GM18526 (cell line): ENCODE results near the gene ASB18.

Experiments used
- POLR2A ChIP-seq: IDR thresholded peaks from 3 replicates; pipeline ENCODE4 v1.6.1; 2011; ENCODE audit not compliant: insufficient read length; ENCODE audit errors: extremely low read depth

ASB18 gene

GRCh38 chr2:236168110-236169080 lies 95.8 kb downstream of the ASB18 start, which contains the start of gene GBX2:
Gene GBX2 (minus strand): TSS chr2:236168386. CDS start chr2:236167971, 415 bp downstream.
- no peak for TF ChIP-seq POLR2A

- TF ChIP-seq POLR2A: no peak
Measured at GRCh38 chr2:236167297-236168109, 96.7 kb downstream of the ASB18 start.

- no peak for TF ChIP-seq POLR2A
Measured at GRCh38 chr2:236166796-236167296, 97.4 kb downstream of the ASB18 start.

DNA sequence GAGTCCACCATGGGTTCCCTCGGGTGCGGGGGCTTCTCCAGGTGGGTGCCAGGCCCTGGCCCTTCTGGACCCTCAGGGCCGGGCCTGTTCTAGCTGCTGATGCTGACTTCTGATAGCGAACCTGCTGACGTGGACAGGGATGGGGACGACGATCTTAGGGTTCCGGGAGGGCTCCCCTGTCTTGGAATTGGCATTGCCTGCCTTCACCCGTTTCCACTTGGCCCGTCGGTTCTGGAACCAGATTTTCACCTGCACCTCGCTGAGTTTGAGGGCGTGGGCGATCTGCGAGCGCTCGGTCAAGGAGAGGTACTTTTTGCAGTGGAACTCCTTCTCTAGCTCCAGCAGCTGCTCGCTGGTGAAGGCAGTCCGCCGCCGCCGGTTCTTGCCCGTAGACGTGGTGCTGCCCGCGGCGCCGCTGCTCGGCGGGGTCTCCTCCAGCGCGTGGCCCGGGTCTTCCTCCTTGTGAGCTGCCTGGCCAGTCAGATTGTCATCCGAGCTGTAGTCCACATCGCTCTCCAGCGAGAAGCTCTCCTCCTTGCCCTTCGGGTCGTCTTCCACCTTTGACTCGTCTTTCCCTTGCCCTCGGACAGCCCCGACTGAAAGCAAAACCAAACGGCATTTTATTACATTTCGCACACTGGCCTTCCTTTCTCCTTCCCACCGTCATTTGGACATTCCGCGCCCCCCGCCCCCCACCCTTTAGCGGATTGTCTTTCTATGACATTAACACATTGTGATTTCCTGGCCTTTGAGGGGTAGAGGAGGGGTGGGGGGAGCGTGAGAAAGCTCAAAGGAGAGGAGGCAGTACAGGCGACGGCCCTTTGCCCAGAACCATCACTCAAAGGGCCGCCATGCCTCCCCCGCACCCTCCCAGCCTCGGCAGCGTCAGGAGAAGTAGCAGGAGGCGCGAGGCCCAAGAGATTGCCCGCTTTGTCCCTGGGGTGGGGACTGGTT lies 98.1 kb downstream of the ASB18 start:
- no peak for TF ChIP-seq POLR2A

DNA sequence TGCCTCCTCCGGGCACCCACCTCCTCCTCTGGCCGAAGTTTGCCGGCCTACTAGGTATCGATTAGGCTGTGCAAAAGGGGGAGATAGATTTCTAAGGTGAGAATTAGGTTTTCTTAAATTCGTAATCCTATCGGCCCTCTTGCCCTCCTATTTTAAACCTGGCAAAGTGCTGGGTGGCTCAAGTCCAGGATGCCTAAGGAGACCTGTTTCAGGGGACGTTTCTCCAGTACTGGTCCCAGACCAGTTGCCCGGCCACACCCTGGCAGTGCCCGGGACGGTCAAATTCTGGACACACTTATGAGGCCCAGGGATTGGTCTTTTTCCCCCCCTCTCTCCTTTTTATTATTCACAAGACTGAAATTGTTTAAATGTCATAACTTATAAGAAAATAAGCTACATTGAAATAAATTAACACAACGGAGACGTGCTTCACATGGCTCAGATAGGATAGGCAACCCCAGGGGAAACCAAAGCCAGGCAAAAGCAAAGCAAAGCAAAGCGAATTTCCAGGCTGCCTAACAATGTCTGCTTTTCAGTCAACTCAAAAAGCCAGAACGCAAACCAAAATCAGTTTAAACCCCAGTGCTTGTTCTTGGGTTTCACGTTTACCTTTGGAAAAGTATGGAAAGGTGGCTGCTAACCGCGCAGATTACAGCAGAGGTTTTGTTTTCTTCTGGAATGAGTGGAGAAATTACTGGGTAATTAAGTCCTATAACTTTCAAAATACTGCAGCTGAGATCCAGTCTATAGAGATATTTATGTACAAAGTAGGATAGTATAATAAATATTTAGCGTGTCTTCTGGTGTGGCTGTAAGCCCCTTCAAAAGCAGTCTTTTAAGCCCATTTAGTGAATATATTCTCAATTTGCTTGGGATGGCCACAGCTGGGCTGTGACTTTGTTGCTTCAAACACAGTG lies 99.0 kb downstream of the ASB18 start:
- no peak for TF ChIP-seq POLR2A

DNA sequence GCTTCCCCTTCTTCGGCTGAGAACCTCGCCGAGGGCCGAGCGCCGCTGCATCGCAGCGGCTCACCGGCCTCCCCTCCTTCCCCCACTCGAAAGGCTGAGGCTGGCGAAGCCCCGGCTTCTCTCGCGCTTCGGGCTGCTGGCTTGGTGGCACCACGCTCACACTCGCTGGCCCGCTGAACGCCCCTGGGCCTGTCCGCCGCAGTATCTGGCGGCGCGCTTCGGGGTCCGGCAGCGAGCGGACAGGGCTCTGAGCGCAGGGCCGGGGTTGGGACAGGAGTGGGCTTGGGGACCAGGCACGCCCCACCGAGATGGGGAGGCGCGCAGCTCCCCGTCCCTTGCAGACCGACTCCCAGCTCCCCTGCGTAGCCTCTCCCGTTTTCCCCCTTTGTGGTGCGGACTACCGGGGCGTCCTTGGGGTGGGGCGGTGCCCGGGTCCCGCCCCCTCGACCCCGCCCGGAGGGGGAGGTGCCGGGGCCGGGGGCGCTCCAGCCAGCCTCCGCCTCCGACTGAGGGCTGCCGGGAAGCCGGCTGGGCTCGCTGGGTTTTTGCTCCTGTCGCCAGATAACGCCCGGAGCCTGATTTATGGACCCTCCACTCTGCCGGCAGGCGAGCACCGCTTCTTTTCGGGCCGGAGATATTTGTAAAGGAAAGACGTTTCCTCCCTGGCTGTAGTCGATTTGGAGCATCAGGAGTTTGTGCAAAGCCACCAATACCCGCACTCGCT lies 99.8 kb downstream of the ASB18 start:
- no peak for TF ChIP-seq POLR2A

GRCh38 chr2:236163471-236164200 lies 100.6 kb downstream of the ASB18 start:
- TF ChIP-seq POLR2A: no peak

DNA sequence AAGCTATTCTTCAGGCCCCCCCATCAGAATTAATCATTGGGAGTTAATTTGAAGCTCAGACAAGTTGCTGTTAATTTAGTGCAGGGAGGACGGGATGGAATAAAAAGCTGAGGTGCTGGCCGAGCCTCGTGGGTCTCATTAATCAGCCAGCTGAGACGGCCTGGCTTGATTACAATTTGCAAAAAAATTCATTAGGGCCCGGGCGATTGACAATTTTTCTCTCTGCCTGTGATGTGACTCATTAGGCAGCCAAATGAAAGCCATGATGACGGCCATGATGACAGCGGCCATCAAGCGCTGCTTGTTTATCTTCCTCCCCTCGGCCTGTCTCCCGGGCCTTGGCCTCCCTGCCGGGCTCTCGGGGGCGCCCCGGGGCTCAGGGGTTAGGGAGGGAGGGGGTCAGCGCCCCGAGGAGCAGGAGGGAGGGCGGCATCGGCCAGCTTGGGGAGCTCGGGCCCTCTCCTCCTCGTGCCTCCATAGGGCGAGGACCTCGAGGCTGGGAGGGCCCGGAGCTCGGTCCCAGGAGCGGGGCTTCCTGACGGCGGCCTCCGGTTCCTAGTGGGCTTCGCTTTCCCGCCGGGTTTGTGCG lies 101.2 kb downstream of the ASB18 start:
- no peak for TF ChIP-seq POLR2A

DNA sequence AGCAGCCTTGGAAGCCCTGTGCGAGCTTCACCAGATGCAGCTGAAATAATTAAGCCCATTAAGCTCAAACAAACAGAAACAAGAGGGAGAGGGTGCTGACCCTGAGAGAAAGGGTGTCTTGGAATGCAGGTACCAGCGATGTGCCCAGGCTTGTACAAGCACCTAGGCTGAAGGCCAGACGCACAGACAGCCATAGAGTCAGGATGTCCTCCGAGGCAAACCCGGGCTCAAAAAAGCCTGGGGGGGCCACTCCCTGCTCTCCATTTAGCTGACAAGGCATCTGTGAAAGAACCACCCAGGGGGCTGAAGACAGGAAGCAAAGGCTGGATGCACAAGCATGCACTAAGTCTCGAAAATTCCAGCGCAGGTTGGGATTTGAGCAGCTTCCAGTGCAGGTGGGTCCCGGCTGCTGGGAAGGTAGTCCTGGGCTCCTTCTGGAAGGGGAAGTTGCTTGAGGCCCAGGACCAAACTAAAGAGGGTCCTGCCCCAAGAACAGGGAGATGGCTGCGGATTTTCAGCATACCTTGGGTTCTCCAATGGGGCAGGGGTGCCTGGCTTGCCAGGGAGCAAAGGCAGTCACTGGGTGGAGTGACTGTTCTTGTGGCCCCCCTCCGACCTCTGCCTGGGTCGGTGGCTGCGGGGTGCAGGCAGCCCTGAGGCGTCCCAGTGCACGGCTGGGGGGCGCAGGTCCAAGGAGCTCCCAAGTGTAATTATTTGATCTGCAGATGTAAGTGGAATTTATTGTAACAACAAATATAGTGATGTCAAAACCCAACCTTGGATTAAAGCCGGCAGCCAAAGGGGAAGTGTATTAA lies 102.0 kb downstream of the ASB18 start:
- TF ChIP-seq POLR2A: no peak

DNA sequence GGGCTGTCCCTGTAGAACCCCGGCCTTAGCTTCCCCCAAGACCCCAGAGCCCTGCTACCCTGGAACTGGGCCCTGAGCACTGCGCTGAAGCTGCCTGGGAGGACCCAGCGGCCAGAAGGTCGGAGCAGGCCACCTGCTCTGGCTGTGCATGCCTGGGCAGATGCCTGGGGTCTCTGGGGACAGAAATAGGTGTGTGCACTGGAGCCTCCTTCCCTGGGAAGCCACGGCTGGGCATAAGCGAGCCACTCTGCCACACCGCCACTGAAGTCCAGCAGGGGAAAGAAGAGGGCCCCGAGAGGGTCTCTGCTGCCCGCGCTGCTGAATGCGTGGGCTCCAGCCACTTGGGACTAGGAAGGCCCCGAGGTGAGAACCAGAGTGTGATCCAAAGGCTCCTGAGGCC lies 102.7 kb downstream of the ASB18 start:
- TF ChIP-seq POLR2A: no peak

- no peak for TF ChIP-seq POLR2A
Measured at GRCh38 chr2:236161082-236161462, 103.1 kb downstream of the ASB18 start.

DNA sequence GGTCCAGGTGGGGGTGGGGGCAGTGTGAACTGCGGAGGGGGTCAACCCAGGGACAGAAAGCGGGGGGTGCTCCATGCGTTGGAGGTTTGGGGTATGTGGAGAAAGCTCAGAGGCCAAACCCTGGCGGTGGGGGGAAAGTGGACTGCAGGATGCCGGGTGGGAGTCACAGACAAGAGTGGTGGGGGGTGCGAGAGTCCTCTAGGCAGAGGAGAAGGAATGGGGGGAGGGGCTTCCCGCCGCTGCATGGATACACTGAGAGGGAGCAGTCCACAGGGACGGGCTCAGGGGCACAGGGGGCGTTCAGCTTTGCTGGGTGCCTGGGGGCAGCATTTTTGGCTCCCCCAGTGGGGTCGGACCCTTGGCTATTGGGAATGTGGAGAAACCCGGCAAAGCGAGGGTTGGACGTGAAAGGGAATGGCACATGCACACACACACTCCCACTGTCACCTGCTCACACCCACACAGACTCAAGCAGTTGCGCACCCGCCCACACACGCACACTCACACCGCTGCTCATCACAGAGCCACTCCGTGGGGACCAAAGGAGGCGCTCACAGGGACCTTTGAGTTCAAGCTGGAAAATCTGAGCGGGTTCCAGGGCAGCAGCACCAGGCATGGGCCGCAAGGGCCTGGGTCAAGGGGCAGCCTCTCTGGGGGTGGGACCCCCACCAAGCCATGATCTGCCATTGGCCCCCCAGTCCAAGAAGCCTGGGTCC lies 103.7 kb downstream of the ASB18 start:
- TF ChIP-seq POLR2A: no peak
